ENCODE results near the gene MEIS2.

The MEIS2 gene

GRCh38 chr15:36947035-36947719, 153.2 kb downstream of the MEIS2 start:
- no peak for TF ChIP-seq CTCF (IDR thresholded peaks at IDR 0.05; ENCODE audit: insufficient read depth, missing control alignments)
- no peak for FAIRE-seq
- no peak for DNase-seq (ENCODE audit: insufficient read length, low spot score)

GRCh38 chr15:36944442-36944841, 155.9 kb downstream of the MEIS2 start:
- FAIRE-seq = no peak

DNA sequence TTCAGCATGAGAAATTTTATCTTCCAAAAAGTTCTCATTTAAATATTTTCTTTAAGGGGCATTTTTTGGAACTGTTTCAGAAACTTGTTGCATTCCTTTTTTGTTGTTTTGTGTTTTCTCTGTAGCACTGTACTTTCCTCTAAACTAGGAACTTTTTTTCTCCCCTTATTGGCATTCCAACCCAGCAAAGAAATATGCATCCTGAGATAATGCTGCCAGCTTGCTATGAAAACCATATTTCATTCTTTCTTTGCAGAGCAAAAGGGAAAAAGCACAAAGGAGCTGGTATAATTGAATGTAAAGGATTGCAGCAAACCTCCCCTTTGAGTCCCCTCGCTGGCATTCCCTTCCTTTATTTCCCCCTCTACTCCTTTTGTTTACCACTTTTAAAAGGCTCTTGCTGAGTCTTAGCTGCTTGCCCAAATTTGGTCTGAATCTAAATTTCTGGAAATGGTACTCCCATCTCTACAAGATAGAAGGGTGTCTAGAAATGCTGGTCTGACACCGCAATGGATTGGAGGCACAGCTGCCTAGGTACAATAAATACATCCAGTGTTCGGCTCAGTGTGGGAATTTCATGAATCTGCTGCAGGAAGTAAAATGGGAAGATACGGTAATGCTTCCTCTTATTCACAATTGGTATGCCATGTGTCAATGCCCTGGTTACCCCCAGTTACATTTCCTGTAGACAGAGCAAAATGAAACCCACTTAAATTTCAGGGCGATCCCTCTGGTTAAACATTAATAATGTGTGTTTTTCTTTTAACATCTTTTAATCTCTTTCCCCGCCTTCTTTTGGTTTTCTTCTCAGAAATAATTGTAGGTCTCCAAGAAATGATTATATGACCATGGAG, 156.6 kb downstream of the MEIS2 start:
- DNase-seq (ENCODE audit: insufficient read length, low spot score) = no peak

More at GRCh38 chr15:36944442-36944841, 155.9 kb downstream of the MEIS2 start:
- no peak for DNase-seq (ENCODE audit: insufficient read length, low spot score)
- no peak for TF ChIP-seq CTCF (IDR thresholded peaks at IDR 0.05; ENCODE audit: insufficient read depth, missing control alignments)

GRCh38 chr15:36942248-36942827, 158.0 kb downstream of the MEIS2 start:
- DNase-seq (ENCODE audit: insufficient read length, low spot score) (no peak), FAIRE-seq (no peak)
- TF ChIP-seq CTCF (IDR thresholded peaks at IDR 0.05; ENCODE audit: insufficient read depth, missing control alignments) = no peak

More for the DNA sequence above, 156.6 kb downstream of the MEIS2 start:
- no peak for TF ChIP-seq CTCF (IDR thresholded peaks at IDR 0.05; ENCODE audit: insufficient read depth, missing control alignments)
- no peak for FAIRE-seq

DNA sequence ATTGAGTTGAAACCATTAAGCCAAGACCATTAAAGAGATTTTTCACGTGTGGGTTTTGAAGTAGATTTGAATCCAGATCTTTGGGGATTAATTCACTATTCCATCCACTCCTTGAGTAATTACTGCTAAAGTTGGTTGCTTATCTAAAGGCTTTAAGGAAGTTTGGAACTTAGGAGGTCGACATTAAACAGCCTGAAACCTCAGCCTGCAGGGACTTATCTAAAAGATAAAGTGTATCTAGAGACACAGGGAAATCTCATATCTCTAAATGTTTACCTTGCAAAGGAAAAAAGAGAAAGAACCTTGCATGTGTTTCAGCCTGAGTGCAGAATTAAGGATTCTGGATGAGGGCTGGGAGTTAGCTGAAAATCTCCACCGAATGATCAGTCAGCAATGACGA, 158.6 kb downstream of the MEIS2 start:
- DNase-seq (ENCODE audit: insufficient read length, low spot score) = no peak
- no peak for FAIRE-seq
- no peak for TF ChIP-seq CTCF (IDR thresholded peaks at IDR 0.05; ENCODE audit: insufficient read depth, missing control alignments)

- FAIRE-seq (no peak), DNase-seq (ENCODE audit: insufficient read length, low spot score) (no peak)
- TF ChIP-seq CTCF (IDR thresholded peaks at IDR 0.05; ENCODE audit: insufficient read depth, missing control alignments) = no peak
Measured at GRCh38 chr15:36940636-36941260, 159.6 kb downstream of the MEIS2 start.

Data from D721Med (cell line).